Measurements from ENCODE around the gene NOTCH1.

DNA sequence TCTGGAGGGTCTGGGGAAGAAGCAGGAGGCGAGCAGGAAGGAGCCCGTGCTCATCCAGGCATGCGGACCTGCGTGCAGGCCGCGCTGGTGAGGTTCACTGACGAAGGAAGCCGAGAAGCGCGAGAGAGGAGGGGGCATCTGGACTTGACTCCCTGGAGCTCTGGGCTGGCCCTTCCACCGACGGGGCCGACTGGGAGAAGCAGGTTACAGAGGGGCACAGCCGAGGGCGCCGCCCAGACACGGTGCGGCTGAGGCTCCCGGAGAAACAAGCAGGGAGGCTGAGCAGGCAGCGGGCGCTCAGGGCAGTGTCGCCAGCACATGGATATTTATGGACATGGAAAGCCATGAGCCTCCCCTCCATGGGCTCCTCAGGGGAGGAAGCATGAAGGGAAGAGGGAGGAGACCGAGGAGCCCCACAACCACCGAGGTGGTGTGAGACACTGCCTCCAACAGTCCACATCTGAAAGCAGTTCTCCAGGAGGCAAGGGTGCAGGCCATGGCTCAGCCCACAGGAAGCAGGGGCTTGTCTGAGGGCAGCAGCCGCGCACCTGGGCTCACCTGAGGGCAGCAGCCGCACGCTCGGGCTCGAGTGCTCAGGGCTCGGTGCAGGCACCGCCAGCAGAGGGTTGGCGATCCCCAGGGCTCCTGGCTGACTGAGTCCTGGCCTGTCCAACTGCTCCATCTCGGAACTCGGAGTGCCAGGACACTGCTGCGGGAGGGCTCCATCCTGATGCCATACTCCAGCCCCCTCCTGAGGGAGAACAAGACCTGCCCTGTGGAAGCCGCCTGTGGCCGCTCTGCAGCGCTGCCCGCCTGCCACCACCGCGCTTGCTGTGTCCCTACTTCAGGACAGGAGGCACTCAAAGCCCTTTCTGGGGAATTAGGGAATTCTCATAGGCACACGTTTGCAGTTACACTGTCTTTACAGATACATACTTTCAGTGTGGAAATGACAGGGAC is 90.5 kb downstream of the NOTCH1 start:
- TF ChIP-seq, protein P1, sequence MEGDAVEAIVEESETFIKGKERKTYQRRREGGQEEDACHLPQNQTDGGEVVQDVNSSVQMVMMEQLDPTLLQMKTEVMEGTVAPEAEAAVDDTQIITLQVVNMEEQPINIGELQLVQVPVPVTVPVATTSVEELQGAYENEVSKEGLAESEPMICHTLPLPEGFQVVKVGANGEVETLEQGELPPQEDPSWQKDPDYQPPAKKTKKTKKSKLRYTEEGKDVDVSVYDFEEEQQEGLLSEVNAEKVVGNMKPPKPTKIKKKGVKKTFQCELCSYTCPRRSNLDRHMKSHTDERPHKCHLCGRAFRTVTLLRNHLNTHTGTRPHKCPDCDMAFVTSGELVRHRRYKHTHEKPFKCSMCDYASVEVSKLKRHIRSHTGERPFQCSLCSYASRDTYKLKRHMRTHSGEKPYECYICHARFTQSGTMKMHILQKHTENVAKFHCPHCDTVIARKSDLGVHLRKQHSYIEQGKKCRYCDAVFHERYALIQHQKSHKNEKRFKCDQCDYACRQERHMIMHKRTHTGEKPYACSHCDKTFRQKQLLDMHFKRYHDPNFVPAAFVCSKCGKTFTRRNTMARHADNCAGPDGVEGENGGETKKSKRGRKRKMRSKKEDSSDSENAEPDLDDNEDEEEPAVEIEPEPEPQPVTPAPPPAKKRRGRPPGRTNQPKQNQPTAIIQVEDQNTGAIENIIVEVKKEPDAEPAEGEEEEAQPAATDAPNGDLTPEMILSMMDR (IDR thresholded peaks at IDR 0.05; ENCODE audit: insufficient read depth, low read length, poor library complexity, severe bottlenecking) = no peak
- TF ChIP-seq EZH2phosphoT487 (conservative IDR thresholded peaks at IDR 0.05; ENCODE audit: low read length) = no peak
